Activated T-helper 1 cell treated with Interleukin-2 at 50 U/mL for 16 hours (primary cell): ENCODE results near the gene METTL25B.

Experiments used
- DNase-seq: peaks from one replicate; pipeline ENCODE4 v3.0.0-alpha.2; 2020; ENCODE audit warnings: low read depth

The METTL25B gene

GRCh38 chr1:156727926-156728598 is at the start of gene METTL25B:
Gene METTL25B, plus strand, starts transcription at chr1:156728469. Its CDS starts 636 bp downstream, at chr1:156729105.
- peak; percentile 61 for DNase-seq

- DNase-seq = no peak
Measured at GRCh38 chr1:156680056-156680455, 48.2 kb upstream of the METTL25B start.

DNA sequence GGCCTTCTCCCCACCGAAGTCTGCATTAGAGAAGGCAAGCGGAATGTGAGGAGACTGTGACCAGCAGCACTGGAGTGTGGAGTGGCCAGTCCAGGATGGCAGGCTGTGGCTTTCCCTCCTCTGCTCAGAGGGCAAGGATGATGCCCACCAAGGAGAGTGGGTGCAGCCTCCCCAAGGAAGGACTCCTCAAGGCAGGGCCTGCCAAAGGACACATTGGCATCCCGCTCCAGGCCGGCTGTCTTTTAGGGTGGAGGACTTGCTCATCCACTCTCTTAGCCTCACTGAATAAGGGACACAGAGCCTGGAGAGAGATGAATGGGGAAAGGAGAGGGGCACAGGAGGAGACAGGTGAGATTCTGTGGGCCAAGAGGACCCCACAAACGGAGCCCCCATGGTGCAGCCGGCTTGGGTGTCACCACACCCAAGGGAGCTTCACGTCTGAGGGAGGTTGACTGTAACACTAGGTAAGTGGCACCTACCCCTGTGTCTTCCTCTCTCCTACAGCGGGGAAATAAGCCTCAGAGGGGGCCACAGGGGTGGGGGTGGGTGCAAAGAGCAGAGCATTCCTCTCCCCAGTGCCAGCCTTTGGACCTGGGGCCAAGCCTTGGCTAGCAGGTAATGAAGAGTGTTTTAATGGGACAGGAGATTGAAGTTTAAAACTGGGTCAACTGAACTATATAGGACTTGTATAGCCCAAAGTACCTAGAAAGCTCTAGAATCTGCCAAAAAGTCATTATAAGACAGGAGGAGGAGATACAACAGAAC is 46.9 kb upstream of the METTL25B start:
- DNase-seq = no peak

DNA sequence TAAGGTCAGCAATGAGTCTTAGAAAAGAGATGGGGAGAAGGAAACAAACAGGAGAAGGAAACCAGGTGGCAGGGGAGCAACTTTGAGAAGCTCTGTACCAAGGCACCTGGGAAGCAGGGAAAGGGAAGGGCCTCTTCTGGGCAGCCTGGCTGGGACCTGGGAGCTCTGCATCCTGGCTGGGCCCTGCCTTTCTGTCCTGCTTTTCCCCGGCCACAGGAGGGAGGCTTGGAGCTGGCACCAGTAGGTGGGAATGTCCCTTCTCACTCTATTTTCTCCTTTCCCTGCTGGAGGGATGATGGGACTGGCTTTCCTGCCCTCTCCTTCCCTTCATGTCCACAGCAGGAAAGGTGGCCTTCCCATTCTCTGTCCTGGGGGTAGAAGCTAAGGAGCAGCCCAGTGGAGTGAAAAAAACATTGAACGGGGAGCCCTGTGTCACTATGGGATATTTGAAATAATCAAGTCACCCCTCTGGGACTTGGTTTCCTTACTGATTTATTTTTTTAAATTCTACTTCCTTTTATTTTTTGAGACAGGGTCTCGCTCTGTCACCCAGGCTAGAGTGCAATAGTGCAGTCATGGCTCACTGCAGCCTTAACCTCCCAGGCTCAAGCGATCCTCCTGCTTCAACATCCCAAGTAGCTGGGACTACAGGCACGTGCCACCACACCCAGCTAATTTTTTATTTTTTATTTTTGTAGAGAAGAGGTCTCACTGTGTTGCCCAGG is 45.9 kb upstream of the METTL25B start:
- DNase-seq = no peak

DNA sequence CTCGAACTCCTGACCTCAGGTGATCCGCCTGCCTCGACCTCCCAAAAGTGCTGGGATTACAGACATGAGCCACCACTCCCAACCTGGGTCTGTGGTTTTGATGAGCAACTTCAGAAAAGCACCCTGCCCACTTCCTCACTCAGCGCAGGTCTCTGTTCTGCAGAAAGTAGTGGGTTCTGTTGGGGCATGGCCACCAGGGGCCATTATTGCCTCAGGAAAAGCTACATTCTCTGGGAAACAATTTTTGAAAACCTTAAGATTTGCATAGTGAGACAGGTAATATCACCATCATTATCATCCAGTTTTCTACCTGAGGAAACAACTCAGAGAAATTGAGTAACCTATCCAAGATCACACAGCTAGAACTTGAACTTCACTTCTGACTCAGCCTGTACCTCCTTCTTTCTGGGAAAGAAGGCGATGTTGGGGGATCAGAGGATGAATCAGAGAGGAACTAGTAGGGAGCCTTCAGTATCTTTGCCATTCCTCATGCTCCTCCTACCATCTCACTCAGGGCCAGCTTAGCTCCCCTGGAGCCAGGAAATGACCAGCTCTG is 44.0 kb upstream of the METTL25B start:
- no peak for DNase-seq

DNA sequence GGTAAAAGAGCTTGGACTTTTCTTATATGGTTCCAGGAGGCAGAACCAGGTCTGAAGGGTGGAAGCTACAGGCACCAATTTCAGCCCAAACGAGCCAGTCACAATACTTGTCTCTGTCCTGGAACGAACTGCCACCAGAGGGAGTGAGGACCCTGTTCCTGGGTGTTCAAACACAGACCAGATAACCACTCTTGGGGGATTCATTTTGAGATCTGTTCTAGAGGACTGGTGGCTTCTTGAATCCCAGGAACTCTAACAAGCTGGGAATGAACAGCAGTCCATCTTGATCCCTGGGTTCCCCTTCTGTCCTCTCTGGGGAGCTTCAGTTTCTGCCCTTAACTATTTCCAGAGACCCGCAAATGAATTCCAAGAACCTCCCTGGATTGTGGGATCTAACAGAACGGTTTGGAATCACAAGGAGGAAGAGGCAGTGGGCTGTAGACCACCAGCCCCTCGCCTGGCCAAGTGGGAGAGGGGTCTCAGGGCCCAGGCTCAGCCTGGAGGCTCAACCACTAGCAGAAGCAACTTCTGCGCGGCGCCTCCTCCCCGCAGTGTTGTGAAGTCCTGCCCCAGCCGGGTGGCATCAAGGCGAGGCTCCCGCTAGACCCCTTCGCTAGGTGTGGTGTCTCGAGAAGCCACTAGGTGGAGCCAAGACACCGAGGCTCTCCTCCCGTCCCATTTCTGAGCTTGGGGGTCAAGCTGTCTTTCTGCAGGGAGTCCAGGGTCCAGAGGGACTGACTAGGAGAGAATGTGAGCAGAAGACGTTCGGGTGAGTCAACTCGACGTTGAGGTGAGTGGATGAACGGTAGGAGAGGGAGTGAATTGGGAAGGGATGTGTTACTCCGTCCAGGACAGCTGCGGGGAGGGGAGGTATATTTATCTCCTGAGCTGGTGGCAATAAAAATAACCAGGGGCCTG is 39.0 kb upstream of the METTL25B start:
- DNase-seq = peak; percentile 60

- DNase-seq = no peak
Measured at GRCh38 chr1:156689953-156690674, 38.2 kb upstream of the METTL25B start.

- no peak for DNase-seq
Measured at GRCh38 chr1:156690675-156691036, 37.6 kb upstream of the METTL25B start.

DNA sequence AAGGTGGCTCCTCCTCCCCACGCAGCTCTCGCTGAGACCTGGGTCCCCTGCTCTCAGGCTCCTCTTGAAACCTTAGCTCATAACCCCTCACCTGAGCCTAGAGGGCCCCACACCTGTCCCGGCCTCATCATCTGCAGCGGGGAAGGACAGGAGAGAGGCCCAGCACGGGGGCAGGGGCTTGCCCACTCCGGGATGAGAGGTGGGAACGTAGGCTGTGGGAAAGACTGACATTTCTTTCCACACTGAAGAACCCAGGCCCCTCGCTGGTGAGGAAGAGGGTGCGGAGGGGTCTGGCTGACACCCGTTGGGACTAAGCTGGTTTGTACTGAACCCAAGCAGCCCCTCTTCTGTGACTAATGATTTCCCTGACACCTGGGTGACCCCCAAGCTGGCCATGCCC is 37.1 kb upstream of the METTL25B start:
- DNase-seq = no peak

DNA sequence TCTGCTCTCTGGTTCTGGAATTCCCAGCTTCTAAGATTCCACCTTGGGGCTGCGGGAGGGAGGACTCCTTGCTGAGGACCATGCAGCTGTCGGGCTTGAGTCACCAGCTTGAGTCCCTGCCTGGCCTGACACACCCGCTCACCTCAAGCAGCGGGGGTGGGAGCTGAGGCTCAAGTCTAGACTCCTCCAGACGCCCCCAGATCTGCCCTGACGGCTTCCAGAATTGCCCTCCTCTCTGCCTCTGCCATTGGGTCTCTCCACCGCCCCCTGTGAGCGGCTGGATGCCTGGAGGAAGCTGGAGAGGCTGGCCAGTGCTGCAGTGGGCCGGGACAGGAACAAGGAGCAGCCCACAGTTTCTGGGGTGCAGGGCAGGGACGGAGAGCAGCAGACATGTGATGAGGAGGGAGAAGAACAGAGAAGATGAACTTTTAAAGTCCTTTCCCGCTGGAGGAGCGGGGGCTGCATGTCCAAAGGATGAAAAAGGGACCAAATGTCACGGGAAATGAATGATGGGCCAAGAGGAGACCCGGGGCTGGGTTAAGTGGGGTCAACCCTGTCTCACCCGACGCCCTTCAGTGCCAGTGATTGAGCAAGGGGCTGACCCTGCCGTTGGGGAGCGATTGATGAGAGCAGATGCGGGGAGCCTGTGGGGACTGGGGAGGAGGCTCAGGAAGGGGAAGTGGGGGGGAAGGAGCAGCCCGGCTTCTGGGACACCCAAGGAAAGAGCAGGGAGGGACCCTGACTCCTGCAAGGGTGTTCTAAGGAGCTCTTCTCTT is 36.4 kb upstream of the METTL25B start:
- no peak for DNase-seq

DNA sequence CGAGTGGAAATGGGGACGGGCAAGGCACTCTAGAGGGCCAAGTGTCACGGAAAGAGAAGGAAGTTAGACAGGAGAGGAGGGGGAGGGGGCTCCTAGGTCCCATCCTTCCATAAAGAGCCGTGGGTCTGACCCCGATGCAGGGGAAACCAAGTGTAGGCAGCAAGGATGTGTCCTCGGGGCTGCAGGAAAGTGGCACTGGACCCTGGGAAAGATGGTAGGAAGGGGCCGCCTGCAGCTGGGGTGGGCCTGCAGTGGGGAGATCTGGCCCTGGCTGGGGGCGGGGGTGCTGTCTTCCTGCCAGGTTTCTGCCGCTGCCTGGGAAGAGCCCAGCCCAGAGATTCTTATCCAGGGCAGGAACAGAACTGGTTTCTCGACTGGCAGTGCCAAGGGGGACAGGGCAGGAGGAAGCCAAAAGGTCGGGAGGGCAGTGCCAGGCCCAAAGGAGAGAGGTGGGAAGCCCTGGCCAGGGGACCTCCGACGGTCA is 35.8 kb upstream of the METTL25B start:
- no peak for DNase-seq

DNA sequence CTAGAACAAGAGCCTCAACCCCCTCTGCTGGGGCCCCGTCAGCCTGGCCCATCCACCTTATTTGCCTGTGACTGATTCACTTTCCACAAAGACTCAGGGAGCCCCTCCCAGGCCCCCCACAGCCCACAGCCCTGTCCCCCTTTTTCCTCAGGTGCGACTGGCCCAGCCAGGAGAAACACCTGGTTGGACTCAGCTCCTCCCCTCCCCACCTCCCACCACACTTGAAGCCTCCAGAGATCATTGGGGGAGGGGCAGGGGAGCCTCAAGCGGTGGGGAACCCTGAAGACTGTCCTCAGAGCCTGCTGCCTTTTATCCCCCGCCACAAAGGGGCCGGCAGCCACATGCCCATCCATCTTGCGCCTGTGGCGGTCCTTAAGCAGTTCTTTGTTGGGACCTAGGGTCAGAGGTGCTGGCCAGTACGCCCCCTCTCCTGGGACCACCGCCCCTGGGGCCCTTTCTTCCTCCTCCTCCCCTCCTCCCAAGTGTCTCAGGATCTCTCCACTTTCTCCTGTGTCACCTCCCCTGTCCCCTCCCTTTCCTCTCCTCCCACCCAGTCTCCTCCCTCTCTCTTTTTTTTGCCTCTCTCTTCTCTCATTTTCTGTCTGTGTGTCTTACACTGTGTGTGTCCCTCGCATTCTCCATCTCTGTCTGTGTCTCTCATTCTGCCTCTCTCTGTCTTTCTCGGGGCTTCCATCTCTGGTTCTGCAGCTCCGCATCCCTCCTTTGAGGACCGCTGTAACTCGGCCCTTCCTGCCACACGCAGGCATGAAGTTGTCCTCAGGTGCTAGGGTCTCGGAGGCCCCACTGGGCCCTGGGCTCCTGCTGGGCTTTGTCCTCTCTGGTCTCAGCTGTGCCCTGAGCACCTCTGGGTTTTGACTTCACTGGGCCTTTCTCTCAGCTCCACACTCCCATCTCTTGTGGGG is 35.1 kb upstream of the METTL25B start:
- DNase-seq = no peak

DNA sequence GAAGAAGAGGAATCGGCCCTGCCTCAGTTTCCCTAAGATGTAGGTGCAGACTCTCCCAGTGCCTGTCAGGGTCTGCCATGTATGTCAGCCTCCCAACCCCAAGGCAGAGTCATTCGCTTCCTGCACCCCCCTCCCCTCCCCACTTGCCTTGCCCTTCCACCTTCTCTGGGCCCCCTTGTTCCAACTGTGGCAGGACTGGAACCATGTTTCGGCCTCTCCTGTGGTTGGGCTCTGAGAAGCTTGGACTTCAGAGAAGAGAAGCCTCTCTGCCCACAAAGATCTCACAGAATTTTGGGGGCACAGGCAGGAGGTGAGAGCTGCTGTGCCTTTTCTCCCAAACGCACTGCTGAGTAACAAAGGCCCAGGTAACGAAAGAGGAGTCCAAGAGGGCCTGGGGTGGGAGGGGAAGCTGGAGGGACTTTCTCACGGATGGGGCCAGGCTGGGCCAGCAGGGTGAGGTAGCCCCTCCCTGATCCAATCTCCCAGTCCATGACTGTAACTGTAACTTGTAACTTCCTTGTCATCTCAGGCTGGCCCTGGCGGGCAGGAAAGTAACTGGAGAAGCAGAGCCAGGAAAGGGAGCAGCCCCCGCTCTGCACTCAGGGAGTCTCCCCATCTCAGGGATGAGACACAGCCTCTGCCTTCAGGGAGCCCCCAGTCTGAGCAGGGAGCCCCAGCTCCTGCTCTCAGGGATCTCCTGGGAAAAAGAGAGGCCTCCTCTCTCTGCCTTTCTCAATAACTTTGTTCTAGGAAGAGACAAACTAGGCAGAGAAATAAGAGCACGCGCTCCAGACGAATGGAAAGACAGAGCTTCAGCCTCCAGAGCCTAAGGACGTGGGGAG is 34.2 kb upstream of the METTL25B start:
- DNase-seq = no peak

DNA sequence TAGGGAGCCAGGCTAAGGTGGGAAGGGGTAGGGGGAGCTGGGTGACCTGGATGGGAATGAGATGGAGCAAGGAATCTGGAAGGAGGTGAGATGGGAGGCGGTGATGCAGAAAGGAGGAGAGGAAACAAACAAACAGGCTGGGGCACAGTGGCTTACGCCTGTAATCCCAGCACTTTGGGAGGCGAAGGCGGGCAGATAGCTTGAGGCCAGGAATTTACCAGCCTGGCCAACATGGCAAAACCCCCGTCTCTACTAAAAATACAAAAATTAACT is 33.6 kb upstream of the METTL25B start:
- DNase-seq = no peak

- no peak for DNase-seq
Measured at GRCh38 chr1:156696755-156697154, 31.5 kb upstream of the METTL25B start.

GRCh38 chr1:156697481-156697880 is 30.8 kb upstream of the METTL25B start:
- DNase-seq = no peak

DNA sequence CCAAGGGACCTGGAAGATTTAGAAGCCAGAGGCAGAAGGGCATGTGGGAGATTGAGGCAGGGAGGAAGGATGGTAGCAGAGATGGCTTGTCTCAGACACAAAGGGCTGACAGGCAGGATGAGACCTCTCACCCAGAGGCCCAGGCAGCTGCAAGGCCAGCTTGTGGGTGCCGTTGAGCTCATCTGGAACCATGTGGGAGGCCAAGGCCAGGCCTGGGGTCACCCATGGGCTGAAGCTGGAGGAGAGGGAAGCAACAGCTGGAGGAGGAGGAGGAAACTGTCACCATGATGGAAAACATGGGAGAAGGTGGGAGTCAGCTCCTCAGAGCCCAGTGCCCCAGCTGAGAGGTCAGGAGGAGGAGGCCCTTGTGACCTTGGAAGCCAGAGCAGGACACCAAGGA is 29.3 kb upstream of the METTL25B start:
- DNase-seq = no peak
